Measurements from ENCODE around the gene EIF3K. TPM values are rescaled to one million over a fixed set of nuclear protein-coding genes. Genes with fewer than 3 reads are reported as not detected.

Gene EIF3K
- total and polyA plus RNA-seq, 2 of the 8 experiments (the other 6 are each of a cell fraction or from before 2014, with no cell fraction given): 329 to 937 TPM

GRCh38 chr19:38663957-38664502 lies 45.0 kb downstream of the EIF3K start:
- no peak for DNase-seq (ENCODE audit: low read depth in 1 of 2, low spot score in 2 of 2)
- Histone ChIP-seq H3K14ac (ENCODE audit: insufficient read length) (no peak overlapping the region), H4K5ac (ENCODE audit: insufficient read length, low read depth, low read length) (no peak overlapping the region), H2AFZ (ENCODE audit: low read length) (no peak overlapping the region), H3K18ac (ENCODE audit: extremely low read depth, low read length) (peak overlapping the region; percentile 88), H3K4me1 (replicated peaks in 1 of 4; ENCODE audit: control insufficient read depth in 3 of 4, insufficient read depth in 4 of 4, low read length in 3 of 4) (peaks cover 41 to 64% (median 51%) of the 10 kb centered on the region in 4 experiments), H3K27me3 (replicated peaks in 1 of 4; ENCODE audit: control insufficient read depth in 3 of 4, extremely low read depth in 1 of 4, insufficient read depth in 3 of 4, low read length in 3 of 4) (no peaks in the 10 kb centered on the region), H2AK5ac (ENCODE audit: low read depth, low read length) (peak overlapping the region; percentile 55), H2BK5ac (ENCODE audit: low read depth, low read length) (peak overlapping the region; percentile 96), H3K36me3 (ENCODE audit: control insufficient read depth in 2 of 4, insufficient read depth in 4 of 4, low read length in 3 of 4) (peaks cover 0 to 5% (median 0%) of the 10 kb centered on the region in 4 experiments; a peak in 1 of 8 replicates), H2BK12ac (ENCODE audit: low read depth, low read length) (peak overlapping the region; percentile 30), H3K9ac (replicated peaks in 1 of 4; ENCODE audit: extremely low read depth in 1 of 4, low read depth in 3 of 4, low read length in 3 of 4) (no peak overlapping the region), H3K56ac (replicated peaks; ENCODE audit: insufficient read length, low read depth, low read length) (no peak overlapping the region), H3K9me3 (ENCODE audit: insufficient read depth in 2 of 2, low read depth in 1 of 2, low read length in 1 of 2) (no peaks in the 10 kb centered on the region), H3K4ac (replicated peaks; ENCODE audit: insufficient read length, low read depth, low read length) (no peak overlapping the region), H4K91ac (replicated peaks; ENCODE audit: insufficient read length, low read length) (no peak overlapping the region), H3K79me1 (ENCODE audit: low read depth, low read length) (peaks cover 33% of the 10 kb centered on the region), H3K23ac (ENCODE audit: insufficient read length) (no peak overlapping the region), H2BK20ac (ENCODE audit: low read length) (peak overlapping the region; percentile 11; the same call in 1 of the 2 replicates), H3K4me2 (ENCODE audit: insufficient read depth in 1 of 2, low read depth in 2 of 2, low read length in 2 of 2) (peak overlapping the region; percentile 59 to 61; a peak in 3 of 4 replicates), H3K4me3 (ENCODE audit: extremely low read depth in 1 of 4, insufficient read depth in 2 of 4, low read depth in 3 of 4, low read length in 4 of 4) (no peak overlapping the region), H2BK15ac (ENCODE audit: low read length) (peak overlapping the region; percentile 67; the same call in 1 of the 2 replicates), H2BK120ac (replicated peaks; ENCODE audit: low read depth, low read length) (no peak overlapping the region), H4K20me1 (replicated peaks in 1 of 2; ENCODE audit: control insufficient read depth in 1 of 2, insufficient read depth in 2 of 2, low read length in 2 of 2) (peaks cover 6 to 41% of the 10 kb centered on the region in 2 experiments), H3K27ac (ENCODE audit: low read depth, low read length) (peak overlapping the region; percentile 27; the same call in 1 of the 2 replicates), H3K23me2 (ENCODE audit: low read depth, low read length) (no peaks in the 10 kb centered on the region; the same call in 1 of the 2 replicates), H4K8ac (ENCODE audit: extremely low read depth, insufficient read depth, low read length) (no peak overlapping the region), H3K79me2 (ENCODE audit: control insufficient read depth in 1 of 2, insufficient read depth in 2 of 2, low read length in 2 of 2) (peaks cover 14 to 91% of the 10 kb centered on the region in 2 experiments)
- TF ChIP-seq BCL11A (IDR thresholded peaks at IDR 0.05; ENCODE audit: low read depth in 2 of 2, low read length in 2 of 2): no peak
- TF ChIP-seq TEAD4 (IDR thresholded peaks at IDR 0.05; ENCODE audit: low read depth, low read length): no peak
- TF ChIP-seq HDAC6 (IDR thresholded peaks at IDR 0.05; ENCODE audit: low read depth, low read length): no peak
- no peak for TF ChIP-seq SUZ12 (IDR thresholded peaks at IDR 0.05; ENCODE audit: low read length)
- TF ChIP-seq MAX (IDR thresholded peaks at IDR 0.05): no peak
- TF ChIP-seq TAF7 (optimal IDR thresholded peaks at IDR 0.05; ENCODE audit: borderline replicate concordance, low read depth, low read length): no peak
- TF ChIP-seq POU5F1 (IDR thresholded peaks at IDR 0.05; ENCODE audit: low read depth, low read length): no peak
- TF ChIP-seq POLR2AphosphoS5 (IDR thresholded peaks at IDR 0.05; ENCODE audit: low read depth, low read length): no peak
- ChIA-PET POLR2A (ENCODE audit: partially characterized antibody) (interaction anchor here (0.8 to 21.5 kb wide), 7 partner anchors 7 to 68 kb away, joined by 3 to 495 read pairs (median 6); partner anchors contain the start of gene ACTN4), CTCF (ENCODE audit: partially characterized antibody) (interaction anchor here (0.8 to 1.3 kb wide), 5 partner anchors 9 to 69 kb away, joined by 3 to 6 read pairs (median 3); no protein-coding TSS in a partner anchor)
- no peak for FAIRE-seq
- 85% methylated on average over 19 of the region's 19 CpGs; no CpG with 5 or more reads in 1 of the 2 experiments for WGBS, 2 experiments (ENCODE audit: extremely low coverage in 1 of 2, insufficient coverage in 1 of 2, insufficient read length in 1 of 2, insufficient replicate concordance in 2 of 2, low coverage in 1 of 2, low lambda C conversion rate in 2 of 2, missing lambda C conversion rate in 1 of 2)

Measured in H1 (cell line).